HG02840 (cell line): Measurements from ENCODE around the gene DLEC1.

ENCODE experiments used
- ATAC-seq: cut with Tn5 transposase; IDR thresholded peaks from one replicate; pipeline ENCODE4 v1.9.1; 2021; ENCODE audit warnings: mild to moderate bottlenecking, moderate library complexity, moderate number of reproducible peaks; ENCODE audit not compliant: unreplicated experiment, low FRiP score

The DLEC1 gene

GRCh38 chr3:38000242-38000916, 38.6 kb upstream of the DLEC1 start:
- no peak for ATAC-seq

- no peak for ATAC-seq
Measured at GRCh38 chr3:38000965-38001455, 38.0 kb upstream of the DLEC1 start.

- ATAC-seq, result no peak
Measured at GRCh38 chr3:38001456-38002081, 37.4 kb upstream of the DLEC1 start.

GRCh38 chr3:38002291-38002876, 36.6 kb upstream of the DLEC1 start:
- no peak for ATAC-seq

- ATAC-seq, result no peak
Measured at GRCh38 chr3:38002940-38003339, 36.1 kb upstream of the DLEC1 start.

GRCh38 chr3:38003371-38003816, 35.6 kb upstream of the DLEC1 start:
- ATAC-seq, result no peak

GRCh38 chr3:38003817-38004414, 35.1 kb upstream of the DLEC1 start:
- no peak for ATAC-seq

GRCh38 chr3:38004415-38005075, 34.5 kb upstream of the DLEC1 start:
- ATAC-seq, result no peak

GRCh38 chr3:38005076-38006020, 33.7 kb upstream of the DLEC1 start:
- ATAC-seq, result no peak

GRCh38 chr3:38006031-38006430, 33.0 kb upstream of the DLEC1 start:
- ATAC-seq, result no peak

- no peak for ATAC-seq
Measured at GRCh38 chr3:38006445-38006995, 32.5 kb upstream of the DLEC1 start.

GRCh38 chr3:38007754-38008090, 31.3 kb upstream of the DLEC1 start:
- no peak for ATAC-seq

- no peak for ATAC-seq
Measured at GRCh38 chr3:38008191-38008701, 30.8 kb upstream of the DLEC1 start.

GRCh38 chr3:38008971-38009580, 29.9 kb upstream of the DLEC1 start:
- no peak for ATAC-seq

GRCh38 chr3:38009807-38010591, 29.0 kb upstream of the DLEC1 start:
- ATAC-seq, result no peak

- no peak for ATAC-seq
Measured at GRCh38 chr3:38011111-38011510, 27.9 kb upstream of the DLEC1 start.

- no peak for ATAC-seq
Measured at GRCh38 chr3:38015485-38015884, 23.5 kb upstream of the DLEC1 start.

- no peak for ATAC-seq
Measured at GRCh38 chr3:38015984-38016383, 23.0 kb upstream of the DLEC1 start.
